C4-2B (cell line): Measurements from ENCODE around the gene CNTD1.

ENCODE experiments used
- H3K27ac ChIP-seq: fragments of 450-650 bp; 2 replicates; pipeline ENCODE4 v1.5.1; 2017
- CTCF ChIP-seq: fragments of 450-650 bp; conservative IDR thresholded peaks from 2 replicates; pipeline ENCODE4 v1.5.1; 2017; ENCODE audit warnings: mild to moderate bottlenecking
- ZFX ChIP-seq: fragments of 450-650 bp; IDR thresholded peaks from 2 replicates; pipeline ENCODE4 v1.6.1; 2017

The CNTD1 gene

GRCh38 chr17:42787266-42787665 is 11.4 kb upstream of the CNTD1 start:
- TF ChIP-seq CTCF (no peak), ZFX (no peak)
- no peak overlapping the region for H3K27ac ChIP-seq

GRCh38 chr17:42791948-42792347 is 6.7 kb upstream of the CNTD1 start:
- H3K27ac ChIP-seq: no peak overlapping the region
- no peak for TF ChIP-seq ZFX
- TF ChIP-seq CTCF: no peak

- TF ChIP-seq ZFX: no peak
- no peak for TF ChIP-seq CTCF
- H3K27ac ChIP-seq: no peak overlapping the region
Measured at GRCh38 chr17:42792545-42792944, 6.1 kb upstream of the CNTD1 start.

GRCh38 chr17:42795061-42795460 is 3.6 kb upstream of the CNTD1 start:
- TF ChIP-seq CTCF (no peak), ZFX (no peak)
- H3K27ac ChIP-seq: no peak overlapping the region

GRCh38 chr17:42795465-42795864 is 3.2 kb upstream of the CNTD1 start:
- no peak overlapping the region for H3K27ac ChIP-seq
- TF ChIP-seq CTCF: no peak
- TF ChIP-seq ZFX: no peak

GRCh38 chr17:42796066-42796758 is 2.4 kb upstream of the CNTD1 start:
- H3K27ac ChIP-seq: no peak overlapping the region
- TF ChIP-seq CTCF (no peak), ZFX (no peak)

- peak overlapping the region; percentile 61 for H3K27ac ChIP-seq
- TF ChIP-seq ZFX: no peak
- no peak for TF ChIP-seq CTCF
Measured at GRCh38 chr17:42797067-42798007, 1.3 kb upstream of the CNTD1 start.
